Measurements from ENCODE around the gene MORF4L2. TPM values are rescaled to one million over a fixed set of nuclear protein-coding genes. Genes with fewer than 3 reads are reported as not detected.

The MORF4L2 gene
- total and polyA plus RNA-seq, 2 of the 8 experiments (the other 6 are each of a cell fraction or from before 2014, with no cell fraction given) = 235 to 373 TPM

GRCh38 chrX:103637604-103638338 is 48.7 kb downstream of the MORF4L2 start:
- H3K4me2 ChIP-seq (ENCODE audit: insufficient read depth in 1 of 2, low read depth in 2 of 2, low read length in 2 of 2) = no peak overlapping the region
- ChIA-PET POLR2A (ENCODE audit: partially characterized antibody) (no interaction called here), CTCF (ENCODE audit: partially characterized antibody) (no interaction called here)
- no peaks in the 10 kb centered on the region for H3K9me3 ChIP-seq (ENCODE audit: insufficient read depth in 2 of 2, low read depth in 1 of 2, low read length in 1 of 2)
- no peaks in the 10 kb centered on the region for H3K79me1 ChIP-seq (ENCODE audit: low read depth, low read length)
- H2BK15ac ChIP-seq (ENCODE audit: low read length) = no peak overlapping the region
- no peak overlapping the region for H2AFZ ChIP-seq (ENCODE audit: low read length)
- FAIRE-seq = no peak
- no peak overlapping the region for H3K4me3 ChIP-seq (ENCODE audit: extremely low read depth in 1 of 4, insufficient read depth in 2 of 4, low read depth in 3 of 4, low read length in 4 of 4)
- H3K27ac ChIP-seq (ENCODE audit: low read depth, low read length) = no peak overlapping the region
- H3K27me3 ChIP-seq (replicated peaks in 1 of 4; ENCODE audit: control insufficient read depth in 3 of 4, extremely low read depth in 1 of 4, insufficient read depth in 3 of 4, low read length in 3 of 4) = no peaks in the 10 kb centered on the region
- no peak overlapping the region for H2BK120ac ChIP-seq (replicated peaks; ENCODE audit: low read depth, low read length)
- no peak overlapping the region for H3K9ac ChIP-seq (replicated peaks in 1 of 4; ENCODE audit: extremely low read depth in 1 of 4, low read depth in 3 of 4, low read length in 3 of 4)
- H3K23ac ChIP-seq (ENCODE audit: insufficient read length) = no peak overlapping the region
- no peaks in the 10 kb centered on the region for H3K36me3 ChIP-seq (ENCODE audit: control insufficient read depth in 2 of 4, insufficient read depth in 4 of 4, low read length in 3 of 4)
- H2BK5ac ChIP-seq (ENCODE audit: low read depth, low read length) = no peak overlapping the region
- H3K79me2 ChIP-seq (ENCODE audit: control insufficient read depth in 1 of 2, insufficient read depth in 2 of 2, low read length in 2 of 2) = no peaks in the 10 kb centered on the region
- no peak overlapping the region for H4K91ac ChIP-seq (replicated peaks; ENCODE audit: insufficient read length, low read length)
- H3K4me1 ChIP-seq (replicated peaks in 1 of 4; ENCODE audit: control insufficient read depth in 3 of 4, insufficient read depth in 4 of 4, low read length in 3 of 4) = peaks cover 0 to 4% (median 0%) of the 10 kb centered on the region in 4 experiments; a peak in 1 of 7 replicates
- no peaks in the 10 kb centered on the region for H4K20me1 ChIP-seq (replicated peaks in 1 of 2; ENCODE audit: control insufficient read depth in 1 of 2, insufficient read depth in 2 of 2, low read length in 2 of 2)
- no peak overlapping the region for H4K5ac ChIP-seq (ENCODE audit: insufficient read length, low read depth, low read length)
- no peak for DNase-seq (ENCODE audit: low read depth in 1 of 2, low spot score in 2 of 2)
- no peaks in the 10 kb centered on the region for H3K23me2 ChIP-seq (ENCODE audit: low read depth, low read length)
- TF ChIP-seq BACH1 (IDR thresholded peaks at IDR 0.05; ENCODE audit: low read length) (no peak), RAD21 (IDR thresholded peaks at IDR 0.05 in 1 of 2, conservative IDR thresholded peaks at IDR 0.05 in 1 of 2; ENCODE audit: low read depth in 2 of 2, low read length in 2 of 2) (no peak), HDAC2 (IDR thresholded peaks at IDR 0.05; ENCODE audit: borderline replicate concordance in 1 of 2, low read depth in 2 of 2, low read length in 2 of 2) (no peak), SIX5 (IDR thresholded peaks at IDR 0.05; ENCODE audit: low read depth, low read length) (no peak)
- H4K8ac ChIP-seq (ENCODE audit: extremely low read depth, insufficient read depth, low read length) = no peak overlapping the region
- H3K14ac ChIP-seq (ENCODE audit: insufficient read length) = no peak overlapping the region
- no peak overlapping the region for H2BK20ac ChIP-seq (ENCODE audit: low read length)
- H2BK12ac ChIP-seq (ENCODE audit: low read depth, low read length) = no peak overlapping the region
- no peak overlapping the region for H2AK5ac ChIP-seq (ENCODE audit: low read depth, low read length)
- H3K18ac ChIP-seq (ENCODE audit: extremely low read depth, low read length) = no peak overlapping the region
- H3K56ac ChIP-seq (replicated peaks; ENCODE audit: insufficient read length, low read depth, low read length) = no peak overlapping the region
- no peak overlapping the region for H3K4ac ChIP-seq (replicated peaks; ENCODE audit: insufficient read length, low read depth, low read length)
- WGBS, 2 experiments (ENCODE audit: extremely low coverage in 1 of 2, insufficient coverage in 1 of 2, insufficient read length in 1 of 2, insufficient replicate concordance in 2 of 2, low coverage in 1 of 2, low lambda C conversion rate in 2 of 2, missing lambda C conversion rate in 1 of 2) = 90% methylated on average over 2 of the region's 2 CpGs; no CpG with 5 or more reads in 1 of the 2 experiments
